GM19452 (cell line): ENCODE measurements around the gene MTF1.
"Not testable (repeated sequence)": the region's sequence is repeated elsewhere in the genome, so short reads cannot be mapped to it uniquely, and the experiment has no call there.

Source experiments
- ATAC-seq: cut with Tn5 transposase; IDR thresholded peaks from one replicate; pipeline ENCODE4 v1.9.1; 2021; ENCODE audit not compliant: unreplicated experiment

MTF1 gene

DNA sequence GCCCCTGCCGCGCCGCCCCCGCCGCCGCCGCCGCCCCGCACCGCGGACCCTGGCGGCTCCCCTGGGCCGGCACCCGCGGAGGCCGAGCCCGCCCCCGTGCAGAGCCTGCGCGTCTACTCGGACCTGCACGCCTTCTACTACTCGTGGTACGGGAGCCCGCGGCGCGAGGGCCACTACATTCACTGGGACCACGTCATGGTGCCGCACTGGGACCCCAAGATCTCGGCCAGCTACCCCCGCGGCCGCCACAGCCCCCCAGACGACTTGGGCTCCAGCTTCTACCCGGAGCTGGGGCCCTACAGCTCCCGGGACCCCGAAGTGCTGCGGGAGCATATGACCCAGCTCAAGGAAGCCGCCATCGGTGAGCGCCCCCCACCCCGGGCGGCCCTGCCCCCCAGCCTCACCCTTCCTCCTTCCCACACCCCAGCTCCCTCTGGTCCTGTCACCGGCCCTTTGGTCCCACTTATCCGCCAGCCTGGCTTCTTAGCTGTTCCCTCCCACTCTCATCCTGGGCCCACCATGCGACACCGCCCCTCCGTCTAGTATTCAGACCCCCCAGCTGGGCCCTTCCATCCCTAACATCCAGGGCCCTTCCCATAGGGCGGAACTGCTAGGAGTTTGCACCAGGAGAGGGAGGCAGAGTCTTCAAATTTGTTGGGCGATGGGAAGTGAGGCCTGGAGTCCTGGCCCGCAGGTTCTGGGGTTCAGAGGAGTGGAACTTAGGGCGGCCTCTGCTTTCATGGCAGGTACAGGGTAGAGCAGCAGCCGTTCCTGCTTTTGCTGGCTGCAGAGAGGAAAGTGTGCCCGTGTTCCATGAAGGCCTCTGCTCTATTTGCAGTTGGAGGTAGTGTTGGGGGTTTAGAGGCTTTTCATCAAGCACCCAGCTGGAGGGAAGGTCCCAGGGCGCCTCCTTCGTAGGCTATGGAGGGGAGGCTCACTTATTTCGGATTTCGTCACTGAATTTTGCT, 64.7 kb downstream of the MTF1 start:
- ATAC-seq = no peak

DNA sequence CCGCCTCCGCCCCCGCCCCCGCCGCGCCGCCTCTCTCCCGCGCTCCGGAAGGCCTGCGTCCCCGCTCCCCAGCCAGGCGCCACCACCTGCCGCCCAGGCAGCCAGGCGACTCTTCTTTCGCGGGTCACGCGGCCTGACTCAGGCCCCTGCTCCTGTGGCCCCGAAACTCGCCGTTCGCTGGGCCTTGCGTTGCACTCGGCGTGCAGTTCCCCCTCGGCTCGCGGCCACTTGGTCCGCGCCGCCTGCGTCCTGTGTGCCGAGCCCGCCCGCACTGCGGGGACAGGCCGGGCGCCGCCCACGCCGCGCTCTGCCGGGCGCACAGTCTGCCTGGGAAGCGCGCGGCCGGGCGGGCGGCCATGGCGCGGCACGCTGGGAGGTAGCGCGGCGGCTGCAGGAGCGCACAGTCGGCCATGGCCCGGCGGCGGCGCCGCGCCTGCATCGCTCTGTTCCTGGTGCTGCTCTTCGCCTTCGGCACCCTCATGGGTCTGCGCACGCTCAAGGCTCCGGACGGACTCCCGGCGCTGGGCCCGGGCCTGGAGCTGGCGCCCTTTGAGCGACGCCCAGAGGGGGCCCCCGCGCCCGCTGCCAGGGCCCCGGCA, 65.5 kb downstream of the MTF1 start, which contains the start of gene MANEAL:
MANEAL (plus strand) TSS at position 75 of the 599 bp plus-strand sequence; CDS start at position 411, 336 bp downstream.
- peak; percentile 62 for ATAC-seq

DNA sequence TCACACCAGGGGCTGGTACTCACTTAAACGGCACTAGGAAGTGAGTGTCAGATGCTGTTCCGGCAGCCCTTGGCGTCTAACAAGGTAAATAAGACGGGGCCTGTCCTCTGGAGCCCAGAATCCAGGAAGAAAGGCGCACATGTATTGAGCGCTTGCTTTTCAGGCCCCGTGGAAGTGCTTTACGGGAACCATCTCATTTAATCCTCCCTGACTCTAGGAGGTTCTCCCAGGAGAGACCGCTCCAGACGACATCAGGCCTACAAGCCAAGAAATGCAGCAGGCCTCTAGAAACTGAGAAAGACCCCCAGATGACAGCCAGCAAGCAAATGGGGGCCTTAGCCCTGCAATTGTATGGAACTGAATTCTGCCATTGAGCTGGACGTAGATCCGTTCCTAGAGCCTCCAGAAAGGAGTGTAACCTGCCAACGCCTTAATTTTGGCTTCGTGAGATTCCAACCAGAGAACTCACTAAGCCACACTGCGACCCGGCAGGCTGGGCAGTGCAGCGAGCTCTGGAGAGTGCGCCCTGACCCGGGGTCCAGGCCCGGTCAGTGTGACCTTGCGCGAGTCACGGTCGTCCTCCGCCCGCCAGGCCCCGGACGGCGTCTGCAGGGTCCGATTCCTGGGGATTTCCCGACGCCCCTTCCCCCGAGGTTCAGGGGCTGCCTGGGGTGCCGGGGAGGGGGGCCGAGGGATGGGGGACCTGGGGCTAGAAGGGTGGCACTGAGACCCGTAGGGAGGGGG, 66.3 kb downstream of the MTF1 start:
- no peak for ATAC-seq

DNA sequence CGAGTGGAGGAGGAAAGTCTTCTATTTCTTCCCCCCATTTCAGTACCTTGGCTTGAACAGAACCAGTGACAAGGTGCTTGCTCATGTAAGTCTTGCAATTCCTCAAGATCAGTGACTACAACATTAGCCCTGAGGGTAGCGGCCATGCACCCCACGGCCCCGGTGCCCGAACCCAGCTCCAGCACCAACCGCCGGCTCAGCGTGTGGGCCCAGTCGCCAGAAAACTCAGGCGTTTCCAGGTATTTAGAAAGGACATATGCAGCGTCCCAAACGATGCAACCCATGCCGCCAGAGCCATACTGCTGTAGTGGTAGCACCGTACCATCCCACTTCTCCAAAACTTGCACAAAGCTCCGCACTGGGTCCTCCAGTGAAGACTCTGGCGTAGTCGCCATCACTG, 76.9 kb downstream of the MTF1 start:
- ATAC-seq = no peak

DNA sequence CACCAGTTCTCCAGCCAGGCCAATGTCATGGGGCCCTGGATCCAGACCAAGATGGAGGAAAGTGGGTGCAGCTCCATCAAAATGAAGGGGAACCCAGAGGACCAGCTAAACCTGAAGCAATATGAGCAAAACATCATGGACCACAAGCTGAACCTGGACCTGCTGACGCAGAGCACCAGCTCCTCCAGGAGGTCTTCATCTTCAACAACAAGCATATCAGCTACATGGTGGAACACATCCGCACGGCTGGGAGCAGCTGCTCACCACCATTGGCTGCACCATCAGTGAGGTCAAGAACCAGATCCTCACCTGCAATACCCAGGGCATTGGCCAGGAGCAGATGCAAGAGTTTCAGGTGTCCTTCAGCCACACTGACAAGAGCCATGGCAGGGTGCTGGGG, 80.7 kb downstream of the MTF1 start:
- no peak for ATAC-seq

DNA sequence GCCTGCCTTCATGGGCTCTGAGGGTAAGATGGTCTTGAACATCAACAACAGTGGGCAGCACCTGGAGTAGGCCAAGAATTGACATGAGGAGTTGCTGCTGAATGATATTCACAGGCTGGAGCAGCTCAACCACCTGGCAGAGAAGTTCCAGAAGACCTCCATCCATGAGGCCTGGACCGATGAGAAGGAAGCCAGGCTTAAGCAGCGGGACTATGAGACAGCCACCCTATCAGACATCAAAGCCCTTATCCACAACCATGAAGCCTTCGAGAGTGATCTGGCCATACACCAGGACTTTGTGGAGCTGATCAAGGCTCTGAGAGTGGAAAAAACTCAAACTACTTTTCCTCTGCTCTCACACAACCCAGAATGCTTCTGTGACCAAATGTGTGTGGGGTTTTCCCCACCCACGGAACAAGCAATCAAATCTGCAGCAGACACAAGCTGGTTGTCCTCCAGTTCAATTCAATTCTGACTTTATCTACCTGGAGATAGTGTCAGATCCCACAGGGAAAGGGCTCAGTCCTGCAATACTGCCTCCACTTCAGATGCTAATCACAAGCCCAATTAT, 82.4 kb downstream of the MTF1 start:
- no peak for ATAC-seq

DNA sequence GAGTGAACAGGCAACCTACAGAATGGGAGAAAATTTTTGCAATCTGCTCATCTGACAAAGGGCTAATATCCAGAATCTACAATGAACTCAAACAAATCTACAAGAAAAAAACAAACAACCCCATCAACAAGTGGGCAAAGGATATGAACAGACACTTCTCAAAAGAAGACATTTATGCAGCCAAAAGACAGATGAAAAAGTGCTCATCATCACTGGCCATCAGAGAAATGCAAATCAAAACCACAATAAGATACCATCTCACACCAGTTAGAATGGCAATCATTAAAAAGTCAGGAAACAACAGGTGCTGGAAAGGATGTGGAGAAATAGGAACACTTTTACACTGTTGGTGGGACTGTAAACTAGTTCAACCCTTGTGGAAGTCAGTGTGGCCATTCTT, 88.0 kb downstream of the MTF1 start:
- not testable (repeated sequence) for ATAC-seq

DNA sequence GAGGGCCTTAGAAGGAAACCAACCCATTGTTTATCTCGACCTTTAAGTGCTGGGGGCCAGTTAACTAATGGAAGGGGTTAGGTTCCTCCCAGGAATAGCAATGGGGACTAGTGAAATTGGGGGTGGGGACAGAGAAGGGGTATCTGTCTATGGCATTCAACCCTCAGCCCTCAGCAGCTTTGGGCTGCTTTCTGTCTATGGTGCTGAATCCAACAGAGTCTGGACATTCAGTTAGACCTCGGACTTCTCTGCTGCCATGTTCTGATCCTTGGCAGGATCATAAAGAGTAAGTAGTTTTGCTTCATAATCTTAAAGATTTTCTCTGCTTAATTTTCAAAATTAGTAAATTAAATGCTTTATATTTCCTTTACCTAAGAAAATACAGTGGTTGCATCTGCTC, 91.9 kb downstream of the MTF1 start:
- ATAC-seq = no peak

DNA sequence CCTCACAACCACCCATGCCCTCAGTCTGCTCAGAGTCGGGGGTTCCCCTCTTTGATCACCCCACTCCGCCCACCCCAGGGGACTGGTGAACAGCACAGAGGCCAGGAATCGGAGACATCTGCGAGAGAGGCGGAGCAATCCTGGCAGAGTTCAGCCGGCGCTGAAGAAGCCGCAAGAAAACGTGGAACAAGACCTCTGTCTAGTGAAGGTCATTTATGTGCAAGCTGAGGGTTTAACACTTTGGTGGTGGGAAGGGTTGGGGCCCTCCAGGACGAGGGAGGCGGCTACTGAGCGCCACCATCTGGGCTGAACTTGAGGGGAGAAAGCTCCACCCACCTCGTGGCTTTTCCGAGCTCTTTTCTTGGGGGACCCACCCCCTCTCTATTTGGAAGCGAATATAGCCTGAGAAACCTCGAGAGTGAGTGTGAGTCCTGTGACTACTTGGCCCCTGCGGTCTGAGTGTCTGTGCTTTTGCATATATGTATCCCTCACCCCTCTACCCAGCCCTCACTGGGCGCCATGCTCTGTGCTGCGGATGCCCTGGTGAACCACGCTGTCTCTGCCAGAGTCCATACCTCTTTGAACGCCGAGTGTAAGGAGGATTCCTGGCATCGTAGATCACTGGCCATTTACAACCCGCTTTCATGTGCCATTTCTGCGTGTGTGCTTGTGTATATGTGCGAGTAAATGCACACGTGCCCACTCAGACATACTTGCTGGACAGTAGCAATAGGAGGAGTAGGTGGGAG, 93.3 kb downstream of the MTF1 start:
- ATAC-seq = no peak

DNA sequence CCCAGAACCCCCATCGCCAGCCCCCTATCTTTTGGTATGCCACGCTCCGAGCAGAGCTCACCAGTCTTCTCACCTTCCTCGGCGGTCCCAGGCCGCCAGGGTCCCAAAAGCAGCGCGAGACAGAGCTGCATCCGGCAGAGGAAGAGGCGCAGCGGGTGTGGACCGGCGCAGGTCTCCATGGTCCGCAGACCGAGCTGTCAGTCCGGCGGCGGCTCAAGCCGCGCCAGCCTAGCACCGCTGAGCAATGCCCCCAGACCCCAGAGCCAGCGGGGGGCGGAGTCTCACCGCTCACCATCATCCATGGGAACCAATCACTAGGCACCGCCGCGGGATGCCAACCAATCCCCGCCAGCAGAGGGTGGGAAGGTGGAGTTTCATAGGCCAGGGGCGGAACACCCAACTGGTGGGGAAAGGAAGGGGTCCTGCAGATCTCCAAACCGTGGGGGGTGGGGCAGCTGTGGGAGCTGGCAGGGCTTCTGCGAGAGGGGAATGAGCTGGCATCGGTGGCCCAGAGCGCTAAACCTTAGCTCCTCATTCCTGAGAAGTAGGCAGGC, 94.4 kb downstream of the MTF1 start, which contains the start of gene EPHA10:
EPHA10 (minus strand) TSS at position 233 of the 554 bp plus-strand sequence; CDS start at position 179, 54 bp downstream.
- ATAC-seq = no peak

DNA sequence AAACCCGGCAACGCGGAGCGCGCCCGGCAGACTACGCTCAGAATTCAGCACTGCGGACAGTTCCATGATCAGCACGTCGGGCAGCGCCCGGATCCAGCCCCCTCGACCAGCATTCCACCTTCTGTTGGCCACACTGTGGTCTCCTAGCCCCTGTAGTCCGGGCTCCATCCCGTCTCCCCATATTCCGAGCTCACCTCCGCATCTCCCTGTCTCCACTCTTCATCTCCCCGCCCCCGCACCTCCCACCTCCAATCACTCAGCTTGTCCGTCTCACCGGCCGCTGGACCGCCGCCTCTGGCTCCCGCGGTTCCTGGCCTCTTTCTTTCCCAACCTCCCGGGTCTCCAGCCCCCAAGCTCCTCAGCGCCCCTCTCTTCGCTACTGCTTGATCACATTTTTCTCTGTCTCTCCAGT, 95.0 kb downstream of the MTF1 start:
- ATAC-seq = no peak

DNA sequence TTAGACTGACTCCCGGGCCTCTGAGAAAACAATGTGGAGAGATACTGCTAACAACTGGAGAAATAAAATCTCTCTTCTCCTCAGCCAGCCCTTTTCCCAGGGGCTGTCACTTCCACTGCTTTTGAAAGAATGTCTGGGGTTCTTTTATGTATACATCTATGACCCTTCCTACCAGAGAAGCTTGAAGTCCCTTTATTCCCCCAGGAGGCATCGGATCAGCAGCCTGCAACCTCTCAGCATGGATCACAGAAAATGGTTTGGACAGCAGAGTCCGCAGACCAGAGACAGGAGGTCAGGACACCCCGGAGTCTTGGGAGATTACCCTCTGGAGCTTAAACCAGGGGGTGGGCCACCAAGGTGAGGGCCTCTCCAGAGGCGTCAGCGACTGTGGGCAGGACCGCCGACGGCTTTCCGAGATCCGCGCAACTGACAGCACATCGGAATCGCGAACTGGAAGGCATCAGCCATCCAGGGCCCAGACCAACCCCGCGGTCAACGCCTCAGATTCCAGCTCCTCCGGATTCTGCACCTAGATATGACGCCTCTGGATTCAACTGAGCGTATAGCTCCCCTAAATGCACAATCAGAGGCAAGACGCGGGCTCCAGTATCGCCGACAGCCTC, 95.5 kb downstream of the MTF1 start:
- ATAC-seq = no peak

DNA sequence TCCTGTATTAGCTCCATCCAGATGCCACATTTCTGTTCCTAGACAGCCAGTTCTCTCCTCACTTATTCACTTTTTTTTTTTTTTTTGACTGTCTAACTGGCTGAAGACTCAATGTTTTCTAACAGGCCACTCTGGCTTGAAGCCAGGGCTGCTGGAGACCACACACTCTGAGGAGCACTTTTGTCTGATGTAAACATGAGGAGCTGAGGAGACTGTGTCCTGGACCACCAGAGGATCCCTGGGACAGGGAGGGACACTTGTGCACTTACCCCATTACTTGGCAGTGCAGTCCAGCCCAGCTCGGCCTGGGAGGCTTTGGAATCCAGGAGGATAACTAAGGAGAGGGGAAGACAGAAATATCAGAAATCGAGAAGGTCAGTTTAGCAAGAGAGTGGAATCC, 96.9 kb downstream of the MTF1 start:
- no peak for ATAC-seq

DNA sequence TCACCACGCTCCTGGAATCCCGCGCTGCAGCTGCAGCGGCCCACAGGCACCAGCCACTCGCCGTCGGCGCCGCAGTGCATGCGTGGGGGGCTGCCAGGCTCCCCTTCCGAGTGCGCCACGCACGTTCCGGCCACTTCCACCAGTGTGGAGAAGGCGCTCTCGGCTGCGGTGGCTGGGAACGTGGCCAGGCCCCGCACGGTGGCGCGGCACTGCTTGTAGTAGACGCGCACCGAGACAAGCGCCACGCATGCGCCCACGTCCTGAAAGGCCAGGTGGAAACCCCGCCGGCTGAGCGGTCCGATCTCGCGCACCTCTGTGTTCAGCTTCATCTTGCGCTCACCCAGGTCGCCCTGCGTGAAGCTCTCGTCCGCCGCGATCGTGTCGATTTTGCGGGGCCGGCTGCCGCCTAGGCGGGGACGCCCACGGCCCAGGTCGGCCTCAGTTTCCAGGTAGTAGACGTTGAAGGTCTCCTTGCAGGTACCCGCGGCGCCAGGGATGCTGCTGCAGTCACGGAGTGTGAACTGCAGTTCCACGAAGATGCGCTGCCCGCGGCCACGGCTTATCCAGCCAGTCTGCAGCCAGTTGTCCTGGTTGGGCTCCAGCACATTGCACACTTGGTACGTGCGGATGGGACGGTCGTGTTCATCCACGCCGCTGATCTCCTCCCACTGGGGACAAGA, 97.8 kb downstream of the MTF1 start:
- ATAC-seq = no peak
